Inflammatory macrophage treated with lipopolysaccharide for 4 hours (primary cell): ENCODE measurements around the gene TLCD5.

Experiments
- DNase-seq: peaks from one replicate; pipeline ENCODE4 v3.0.0-alpha.2; 2020

The TLCD5 gene

GRCh38 chr11:120338107-120338933 is 13.2 kb downstream of the TLCD5 start:
- no peak for DNase-seq

- DNase-seq = no peak
These were observed 14.3 kb downstream of the TLCD5 start for GRCh38 chr11:120339394-120339890.

GRCh38 chr11:120340529-120340928 is 15.4 kb downstream of the TLCD5 start:
- DNase-seq = no peak

- no peak for DNase-seq
These were observed 17.1 kb downstream of the TLCD5 start for GRCh38 chr11:120342226-120342625.

GRCh38 chr11:120342678-120343077 is 17.6 kb downstream of the TLCD5 start:
- DNase-seq = no peak

- DNase-seq = peak; percentile 46
These were observed 18.3 kb downstream of the TLCD5 start for GRCh38 chr11:120343429-120343828.

- DNase-seq = peak; percentile 73
These were observed 19.4 kb downstream of the TLCD5 start for GRCh38 chr11:120344302-120345004.

GRCh38 chr11:120346233-120346632 is 21.1 kb downstream of the TLCD5 start:
- DNase-seq = no peak

- DNase-seq = no peak
These were observed 25.5 kb downstream of the TLCD5 start for GRCh38 chr11:120350637-120351036.

DNA sequence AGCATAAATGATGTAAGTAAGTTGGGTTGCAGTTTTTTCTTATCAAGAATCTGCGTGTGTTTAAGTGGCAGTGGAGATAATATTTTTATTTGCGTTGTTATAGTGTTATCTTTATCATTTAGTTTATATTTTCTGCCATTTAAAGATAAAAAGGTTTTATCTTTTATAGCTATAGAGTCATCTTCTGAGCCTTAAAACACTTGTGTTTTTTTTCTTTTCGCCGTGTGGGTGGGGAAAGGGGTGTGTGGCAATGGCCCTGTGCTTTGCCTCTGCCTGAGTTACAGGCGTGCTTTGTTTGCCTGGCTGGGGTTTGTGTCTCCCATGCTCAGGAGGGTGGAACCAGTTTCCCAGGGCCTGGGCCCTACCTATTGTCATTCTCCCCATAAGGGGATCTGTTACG is 27.3 kb downstream of the TLCD5 start:
- DNase-seq = no peak

GRCh38 chr11:120354068-120354467 is 29.0 kb downstream of the TLCD5 start:
- no peak for DNase-seq

GRCh38 chr11:120354779-120355178 is 29.7 kb downstream of the TLCD5 start:
- DNase-seq = no peak

DNA sequence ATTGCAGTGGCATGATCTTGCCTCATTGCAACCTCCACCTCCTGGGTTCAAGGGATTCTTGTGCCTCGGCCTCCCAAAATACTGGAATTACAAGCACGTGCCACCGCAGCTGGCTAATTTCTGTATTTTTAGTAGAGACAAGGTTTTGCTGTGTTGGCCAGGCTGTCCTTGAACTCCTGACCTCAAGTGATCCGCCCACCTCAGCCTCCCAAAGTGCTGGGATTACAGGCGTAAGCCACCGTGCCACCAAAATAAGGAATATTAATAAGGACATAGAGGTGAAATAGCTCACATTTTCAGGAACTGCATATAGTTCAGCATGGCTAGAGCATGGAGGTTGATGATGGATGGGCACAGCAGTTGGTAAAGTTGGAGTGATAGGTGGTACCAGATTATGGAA is 32.5 kb downstream of the TLCD5 start:
- DNase-seq = no peak

DNA sequence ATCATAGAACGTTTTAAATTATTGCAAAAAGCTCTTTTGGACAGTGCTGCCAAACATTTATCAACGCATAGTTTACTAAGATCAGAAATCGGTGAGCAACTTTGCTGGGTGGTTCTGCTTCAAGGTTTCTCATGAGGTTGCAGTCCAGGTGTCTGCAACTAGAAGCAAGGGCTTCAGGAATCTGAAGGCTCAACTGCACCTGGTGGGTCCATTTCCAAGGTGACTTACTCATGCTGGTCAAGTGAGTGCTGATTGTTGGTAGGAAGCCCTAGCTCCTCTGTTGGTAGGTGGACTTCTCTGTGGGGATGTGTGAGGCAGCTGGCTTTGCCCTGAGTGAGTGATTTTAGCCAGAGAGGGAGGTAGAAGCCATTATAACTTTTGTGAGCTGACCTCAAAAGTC is 33.6 kb downstream of the TLCD5 start:
- DNase-seq = no peak

GRCh38 chr11:120363436-120363835 is 38.3 kb downstream of the TLCD5 start:
- DNase-seq = no peak

GRCh38 chr11:120365512-120365911 is 40.4 kb downstream of the TLCD5 start:
- no peak for DNase-seq

DNA sequence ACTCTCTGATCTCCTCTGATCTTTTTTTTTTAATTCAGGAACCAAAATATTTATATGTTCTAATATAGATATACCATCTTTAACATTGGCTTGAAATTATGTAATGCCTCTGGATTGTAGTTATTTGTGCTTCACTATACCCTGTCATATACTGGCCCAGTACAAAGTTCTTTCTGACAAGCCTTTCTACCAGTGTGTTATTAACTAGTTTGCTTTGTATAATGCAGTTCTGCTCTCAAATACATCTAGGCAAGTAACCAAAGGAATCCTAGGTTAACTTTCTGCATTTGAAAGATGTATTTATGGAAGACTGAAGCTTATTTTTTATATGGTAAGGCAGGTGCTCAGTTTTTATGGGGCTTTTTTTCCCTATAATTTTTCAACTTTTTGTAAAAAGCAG is 47.2 kb downstream of the TLCD5 start:
- DNase-seq = no peak

- no peak for DNase-seq
These were observed 50.0 kb downstream of the TLCD5 start for GRCh38 chr11:120375076-120375475.

DNA sequence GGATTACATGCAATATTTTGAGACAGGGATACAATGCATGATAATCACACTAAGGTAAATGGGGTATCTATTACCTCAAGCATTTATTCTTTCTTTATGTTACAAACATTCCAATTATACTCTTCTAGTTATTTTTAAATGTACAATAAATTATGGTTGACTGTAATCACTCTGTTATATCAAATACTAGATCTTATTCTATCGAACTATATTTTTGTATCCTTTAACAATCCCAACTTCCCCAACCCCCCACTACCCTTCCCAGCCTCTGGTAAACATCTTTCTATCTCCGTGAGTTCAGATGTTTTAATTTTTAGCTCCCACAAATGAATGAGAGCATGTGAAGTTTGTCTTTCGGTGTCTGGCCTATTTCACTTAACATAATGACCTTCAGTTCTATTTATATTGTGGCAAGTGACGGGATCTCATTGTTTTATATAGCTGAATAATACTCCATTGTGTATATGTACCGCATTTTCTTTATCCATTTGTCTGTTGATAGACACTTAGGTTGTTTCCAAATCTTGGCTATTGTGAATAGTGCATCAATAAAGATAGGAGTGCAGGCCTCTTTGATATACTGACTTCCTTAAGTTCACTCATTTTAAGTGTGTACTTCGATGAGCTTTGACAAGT is 51.6 kb downstream of the TLCD5 start:
- DNase-seq = no peak

- DNase-seq = no peak
These were observed 53.4 kb downstream of the TLCD5 start for GRCh38 chr11:120378474-120378873.

DNA sequence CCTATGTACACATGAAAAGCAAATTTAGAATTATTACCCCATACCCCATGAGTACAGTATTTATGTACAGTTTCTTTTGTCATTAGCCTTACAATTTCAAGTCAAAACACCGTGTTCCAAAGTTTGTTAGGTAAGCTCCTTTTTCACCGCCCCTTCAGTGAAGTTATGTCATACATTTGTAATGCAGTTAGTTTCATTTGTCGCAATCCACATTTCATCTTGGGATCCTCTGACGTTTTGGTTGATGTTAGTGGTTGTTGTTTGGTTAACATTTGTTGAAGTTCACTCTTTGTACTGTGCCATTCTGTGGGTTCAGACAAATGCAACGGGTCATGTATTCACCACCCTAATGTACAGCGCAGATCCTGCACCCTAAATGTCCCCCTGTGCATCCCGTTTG is 56.3 kb downstream of the TLCD5 start:
- DNase-seq = peak; percentile 5
